GM12878 (cell line): Measurements from ENCODE around the gene MSI2.

ENCODE experiments used
- DPF2 ChIP-seq: fragments of 450-650 bp; IDR thresholded peaks from 2 replicates; pipeline ENCODE4 v1.6.1; 2017; ENCODE audit warnings: mild to moderate bottlenecking
- POLR2A ChIP-seq: IDR thresholded peaks from 2 replicates; pipeline ENCODE4 v1.6.1; 2011; ENCODE audit warnings: low read depth, mild to moderate bottlenecking, low read length
- POLR2AphosphoS5 ChIP-seq: IDR thresholded peaks from 2 replicates; pipeline ENCODE4 v1.6.1; 2011; ENCODE audit warnings: mild to moderate bottlenecking, low read length, inconsistent platforms
- TARDBP ChIP-seq: IDR thresholded peaks from 2 replicates; pipeline ENCODE4 v1.6.1; 2016; ENCODE audit warnings: borderline replicate concordance
- TF ChIP-seq, protein P1 (sequence below), 3 experiments: IDR thresholded peaks in 2 of 3; conservative IDR thresholded peaks in 1 of 3; 2 replicates each; pipeline ENCODE4 v1.5.1; 2011; ENCODE audit warnings: low read depth in 3 of 3, low read length in 3 of 3, mild to moderate bottlenecking in 3 of 3, control low read depth in 2 of 3, moderate library complexity in 2 of 3, inconsistent platforms in 1 of 3, mixed read lengths in 1 of 3; ENCODE audit not compliant: control insufficient read depth in 2 of 3, insufficient read depth in 1 of 3; ENCODE audit errors: extremely low read depth in 1 of 3
- TF ChIP-seq, protein P2 (sequence below): IDR thresholded peaks from 2 replicates; pipeline ENCODE4 v1.6.1; 2012; ENCODE audit warnings: low read length, inconsistent platforms

DNA sequence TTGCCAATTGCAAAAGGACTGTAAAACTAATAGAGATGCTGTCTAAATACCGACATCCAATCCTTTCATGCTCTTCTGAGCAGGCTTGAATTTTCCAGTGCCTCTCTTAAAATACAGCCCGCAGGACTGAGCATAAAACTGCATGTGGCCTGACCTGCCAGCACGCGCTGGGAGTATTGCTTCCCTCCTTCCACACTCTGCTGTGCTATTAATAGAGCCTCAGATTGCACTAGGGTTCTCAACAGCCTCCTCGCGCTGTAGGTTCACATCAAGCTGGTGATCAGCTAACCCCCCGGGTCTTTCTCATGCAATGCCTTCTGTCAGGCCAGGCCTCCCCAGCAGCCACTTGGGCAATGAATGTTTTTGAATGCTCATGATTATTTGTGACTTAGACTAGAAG, 14.2 kb upstream of the MSI2 start:
- TF ChIP-seq, protein P1, sequence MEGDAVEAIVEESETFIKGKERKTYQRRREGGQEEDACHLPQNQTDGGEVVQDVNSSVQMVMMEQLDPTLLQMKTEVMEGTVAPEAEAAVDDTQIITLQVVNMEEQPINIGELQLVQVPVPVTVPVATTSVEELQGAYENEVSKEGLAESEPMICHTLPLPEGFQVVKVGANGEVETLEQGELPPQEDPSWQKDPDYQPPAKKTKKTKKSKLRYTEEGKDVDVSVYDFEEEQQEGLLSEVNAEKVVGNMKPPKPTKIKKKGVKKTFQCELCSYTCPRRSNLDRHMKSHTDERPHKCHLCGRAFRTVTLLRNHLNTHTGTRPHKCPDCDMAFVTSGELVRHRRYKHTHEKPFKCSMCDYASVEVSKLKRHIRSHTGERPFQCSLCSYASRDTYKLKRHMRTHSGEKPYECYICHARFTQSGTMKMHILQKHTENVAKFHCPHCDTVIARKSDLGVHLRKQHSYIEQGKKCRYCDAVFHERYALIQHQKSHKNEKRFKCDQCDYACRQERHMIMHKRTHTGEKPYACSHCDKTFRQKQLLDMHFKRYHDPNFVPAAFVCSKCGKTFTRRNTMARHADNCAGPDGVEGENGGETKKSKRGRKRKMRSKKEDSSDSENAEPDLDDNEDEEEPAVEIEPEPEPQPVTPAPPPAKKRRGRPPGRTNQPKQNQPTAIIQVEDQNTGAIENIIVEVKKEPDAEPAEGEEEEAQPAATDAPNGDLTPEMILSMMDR (IDR thresholded peaks at IDR 0.05 in 2 of 3, conservative IDR thresholded peaks at IDR 0.05 in 1 of 3; ENCODE audit: control insufficient read depth in 2 of 3, extremely low read depth in 1 of 3, insufficient read depth in 1 of 3, low read depth in 3 of 3, low read length in 3 of 3) = no peak
- TF ChIP-seq POLR2A (no peak), DPF2 (no peak), TARDBP (no peak), POLR2AphosphoS5 (no peak)
- TF ChIP-seq, protein P2, sequence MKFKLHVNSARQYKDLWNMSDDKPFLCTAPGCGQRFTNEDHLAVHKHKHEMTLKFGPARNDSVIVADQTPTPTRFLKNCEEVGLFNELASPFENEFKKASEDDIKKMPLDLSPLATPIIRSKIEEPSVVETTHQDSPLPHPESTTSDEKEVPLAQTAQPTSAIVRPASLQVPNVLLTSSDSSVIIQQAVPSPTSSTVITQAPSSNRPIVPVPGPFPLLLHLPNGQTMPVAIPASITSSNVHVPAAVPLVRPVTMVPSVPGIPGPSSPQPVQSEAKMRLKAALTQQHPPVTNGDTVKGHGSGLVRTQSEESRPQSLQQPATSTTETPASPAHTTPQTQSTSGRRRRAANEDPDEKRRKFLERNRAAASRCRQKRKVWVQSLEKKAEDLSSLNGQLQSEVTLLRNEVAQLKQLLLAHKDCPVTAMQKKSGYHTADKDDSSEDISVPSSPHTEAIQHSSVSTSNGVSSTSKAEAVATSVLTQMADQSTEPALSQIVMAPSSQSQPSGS = no peak
